ENCODE results near the gene AGAP1. TPM values are rescaled to one million over a fixed set of nuclear protein-coding genes. Genes with fewer than 3 reads are reported as not detected.

Gene AGAP1
- total RNA-seq, 2 experiments from 2014 or later = not detected

DNA sequence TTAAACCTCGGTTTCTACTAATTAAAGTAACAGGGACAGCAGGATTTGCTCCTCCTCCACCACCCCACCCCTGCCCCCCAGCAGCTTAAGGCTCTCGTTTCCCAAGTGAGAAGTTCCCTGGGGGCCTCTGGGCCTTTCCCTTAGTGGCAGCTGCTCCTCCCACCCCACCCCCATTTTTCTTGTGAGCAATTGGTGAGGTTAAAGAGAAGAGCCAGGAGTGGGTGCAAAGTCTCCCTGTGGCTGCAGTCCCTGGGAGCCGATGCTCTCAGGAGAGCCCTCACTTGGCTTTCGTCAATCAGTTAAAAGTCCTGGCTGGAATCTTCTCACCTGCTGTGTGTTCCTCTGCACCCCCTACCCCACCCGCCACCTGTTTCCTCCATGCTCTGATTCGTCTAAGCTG, 48.7 kb upstream of the AGAP1 start:
- H3K27ac ChIP-seq (ENCODE audit: low read depth, low read length, poor library complexity, severe bottlenecking) = no peak overlapping the region
- H3K4me2 ChIP-seq (ENCODE audit: low read length) = no peak overlapping the region
- H3K9me2 ChIP-seq (ENCODE audit: insufficient read depth, low read length) = no peaks in the 10 kb centered on the region
- no peak overlapping the region for H3K4me3 ChIP-seq (ENCODE audit: low read depth, low read length, poor library complexity, severe bottlenecking)
- POLR2A ChIA-PET = interaction anchor here (0.6 kb wide), 1 partner anchor 1676 kb away, joined by 3 read pairs; no protein-coding TSS in a partner anchor
- no peak for DNase-seq (ENCODE audit: low spot score)
- H3K9me3 ChIP-seq (ENCODE audit: low read length) = no peaks in the 10 kb centered on the region
- intact Hi-C loops (cut with micrococcal nuclease; ENCODE audit: unreplicated experiment) = no loop called here
- H3K36me3 ChIP-seq (ENCODE audit: insufficient read depth, low read length) = no peaks in the 10 kb centered on the region
- CTCF ChIA-PET (ENCODE audit: unreplicated experiment) = no interaction called here
- no peaks in the 10 kb centered on the region for H3K4me1 ChIP-seq (ENCODE audit: insufficient read depth, low read length, poor library complexity, severe bottlenecking)
- H3K79me2 ChIP-seq (ENCODE audit: insufficient read depth, low read depth, low read length) = no peaks in the 10 kb centered on the region
- TF ChIP-seq EZH2phosphoT487 (IDR thresholded peaks at IDR 0.05; ENCODE audit: borderline replicate concordance, low read depth, low read length) = no peak
- TF ChIP-seq, protein P1, sequence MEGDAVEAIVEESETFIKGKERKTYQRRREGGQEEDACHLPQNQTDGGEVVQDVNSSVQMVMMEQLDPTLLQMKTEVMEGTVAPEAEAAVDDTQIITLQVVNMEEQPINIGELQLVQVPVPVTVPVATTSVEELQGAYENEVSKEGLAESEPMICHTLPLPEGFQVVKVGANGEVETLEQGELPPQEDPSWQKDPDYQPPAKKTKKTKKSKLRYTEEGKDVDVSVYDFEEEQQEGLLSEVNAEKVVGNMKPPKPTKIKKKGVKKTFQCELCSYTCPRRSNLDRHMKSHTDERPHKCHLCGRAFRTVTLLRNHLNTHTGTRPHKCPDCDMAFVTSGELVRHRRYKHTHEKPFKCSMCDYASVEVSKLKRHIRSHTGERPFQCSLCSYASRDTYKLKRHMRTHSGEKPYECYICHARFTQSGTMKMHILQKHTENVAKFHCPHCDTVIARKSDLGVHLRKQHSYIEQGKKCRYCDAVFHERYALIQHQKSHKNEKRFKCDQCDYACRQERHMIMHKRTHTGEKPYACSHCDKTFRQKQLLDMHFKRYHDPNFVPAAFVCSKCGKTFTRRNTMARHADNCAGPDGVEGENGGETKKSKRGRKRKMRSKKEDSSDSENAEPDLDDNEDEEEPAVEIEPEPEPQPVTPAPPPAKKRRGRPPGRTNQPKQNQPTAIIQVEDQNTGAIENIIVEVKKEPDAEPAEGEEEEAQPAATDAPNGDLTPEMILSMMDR (conservative IDR thresholded peaks at IDR 0.05; ENCODE audit: low read length) = no peak
- no peak overlapping the region for H2AFZ ChIP-seq (ENCODE audit: low read length)
- H4K20me1 ChIP-seq (ENCODE audit: insufficient read depth, low read length) = no peaks in the 10 kb centered on the region
- BruUV-seq (replicated peaks) = no TSS peak

DNA sequence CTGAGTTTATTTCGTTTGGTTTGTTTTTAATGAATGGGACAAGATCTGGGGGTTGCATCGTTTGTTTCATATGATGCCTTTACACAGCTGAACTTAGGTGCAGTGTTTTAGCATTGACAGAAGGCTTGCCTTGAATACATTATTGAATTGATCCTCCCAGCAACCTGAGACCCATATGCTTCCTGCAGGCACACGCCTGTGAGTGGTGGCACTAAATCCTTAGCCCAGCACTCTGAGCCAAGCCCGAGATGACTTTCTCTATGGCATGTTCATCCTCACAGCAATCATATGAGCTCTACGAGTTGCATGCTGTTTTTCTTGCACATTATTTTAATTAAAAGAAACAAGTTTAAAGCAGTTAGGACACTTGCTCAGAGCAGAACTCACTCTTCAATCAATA, 47.8 kb upstream of the AGAP1 start:
- no peak overlapping the region for H3K4me2 ChIP-seq (ENCODE audit: low read length)
- BruUV-seq (replicated peaks) = no TSS peak
- no peaks in the 10 kb centered on the region for H3K4me1 ChIP-seq (ENCODE audit: insufficient read depth, low read length, poor library complexity, severe bottlenecking)
- H3K79me2 ChIP-seq (ENCODE audit: insufficient read depth, low read depth, low read length) = no peaks in the 10 kb centered on the region
- H3K9me2 ChIP-seq (ENCODE audit: insufficient read depth, low read length) = no peaks in the 10 kb centered on the region
- no peaks in the 10 kb centered on the region for H3K36me3 ChIP-seq (ENCODE audit: insufficient read depth, low read length)
- CTCF ChIA-PET (ENCODE audit: unreplicated experiment) = no interaction called here
- no peak overlapping the region for H3K4me3 ChIP-seq (ENCODE audit: low read depth, low read length, poor library complexity, severe bottlenecking)
- intact Hi-C loops (cut with micrococcal nuclease; ENCODE audit: unreplicated experiment) = no loop called here
- H3K9me3 ChIP-seq (ENCODE audit: low read length) = no peaks in the 10 kb centered on the region
- TF ChIP-seq, protein P1 (conservative IDR thresholded peaks at IDR 0.05; ENCODE audit: low read length) = no peak
- no peak for TF ChIP-seq EZH2phosphoT487 (IDR thresholded peaks at IDR 0.05; ENCODE audit: borderline replicate concordance, low read depth, low read length)
- H3K27ac ChIP-seq (ENCODE audit: low read depth, low read length, poor library complexity, severe bottlenecking) = no peak overlapping the region
- H2AFZ ChIP-seq (ENCODE audit: low read length) = no peak overlapping the region
- H4K20me1 ChIP-seq (ENCODE audit: insufficient read depth, low read length) = no peaks in the 10 kb centered on the region
- POLR2A ChIA-PET = no interaction called here
- no peak for DNase-seq (ENCODE audit: low spot score)

DNA sequence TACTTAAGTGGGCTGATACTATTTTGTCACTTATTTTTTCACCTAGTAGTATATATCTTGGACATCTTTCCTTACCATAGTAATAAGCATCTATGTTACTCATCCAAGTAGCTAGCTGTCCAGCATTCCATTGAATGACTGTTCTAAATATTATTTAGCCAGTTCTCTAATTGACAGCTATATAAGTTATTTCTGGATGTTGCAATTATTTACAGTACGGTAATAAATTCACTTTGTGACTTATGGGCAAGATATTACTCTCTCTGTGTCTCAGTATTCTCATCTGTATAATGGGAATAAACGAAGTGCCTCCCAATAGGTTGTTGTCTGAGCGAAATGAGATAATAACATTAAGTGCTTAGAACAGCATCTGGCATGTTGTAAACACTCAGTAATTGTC, 46.6 kb upstream of the AGAP1 start:
- DNase-seq (ENCODE audit: low spot score) = no peak
- intact Hi-C loops (cut with micrococcal nuclease; ENCODE audit: unreplicated experiment) = no loop called here
- Histone ChIP-seq H3K27ac (ENCODE audit: low read depth, low read length, poor library complexity, severe bottlenecking) (no peak overlapping the region), H3K9me2 (ENCODE audit: insufficient read depth, low read length) (no peaks in the 10 kb centered on the region), H3K79me2 (ENCODE audit: insufficient read depth, low read depth, low read length) (no peaks in the 10 kb centered on the region), H4K20me1 (ENCODE audit: insufficient read depth, low read length) (no peaks in the 10 kb centered on the region), H3K4me2 (ENCODE audit: low read length) (no peak overlapping the region), H3K4me3 (ENCODE audit: low read depth, low read length, poor library complexity, severe bottlenecking) (no peak overlapping the region), H3K36me3 (ENCODE audit: insufficient read depth, low read length) (no peaks in the 10 kb centered on the region), H2AFZ (ENCODE audit: low read length) (no peak overlapping the region), H3K9me3 (ENCODE audit: low read length) (no peaks in the 10 kb centered on the region), H3K4me1 (ENCODE audit: insufficient read depth, low read length, poor library complexity, severe bottlenecking) (no peaks in the 10 kb centered on the region)
- no TSS peak for BruUV-seq (replicated peaks)
- ChIA-PET POLR2A (no interaction called here), CTCF (ENCODE audit: unreplicated experiment) (no interaction called here)
- TF ChIP-seq, protein P1 (conservative IDR thresholded peaks at IDR 0.05; ENCODE audit: low read length) = no peak
- TF ChIP-seq EZH2phosphoT487 (IDR thresholded peaks at IDR 0.05; ENCODE audit: borderline replicate concordance, low read depth, low read length) = no peak

Measured in OCI-LY7 (cell line).